Suppressor macrophage treated with lipopolysaccharide for 1 hour (primary cell): Measurements from ENCODE around the gene POC1B.

Experiments
- DNase-seq, 3 donors: peaks; one replicate each; pipeline ENCODE4 v3.0.0-alpha.2; 2020 to 2022

POC1B gene

DNA sequence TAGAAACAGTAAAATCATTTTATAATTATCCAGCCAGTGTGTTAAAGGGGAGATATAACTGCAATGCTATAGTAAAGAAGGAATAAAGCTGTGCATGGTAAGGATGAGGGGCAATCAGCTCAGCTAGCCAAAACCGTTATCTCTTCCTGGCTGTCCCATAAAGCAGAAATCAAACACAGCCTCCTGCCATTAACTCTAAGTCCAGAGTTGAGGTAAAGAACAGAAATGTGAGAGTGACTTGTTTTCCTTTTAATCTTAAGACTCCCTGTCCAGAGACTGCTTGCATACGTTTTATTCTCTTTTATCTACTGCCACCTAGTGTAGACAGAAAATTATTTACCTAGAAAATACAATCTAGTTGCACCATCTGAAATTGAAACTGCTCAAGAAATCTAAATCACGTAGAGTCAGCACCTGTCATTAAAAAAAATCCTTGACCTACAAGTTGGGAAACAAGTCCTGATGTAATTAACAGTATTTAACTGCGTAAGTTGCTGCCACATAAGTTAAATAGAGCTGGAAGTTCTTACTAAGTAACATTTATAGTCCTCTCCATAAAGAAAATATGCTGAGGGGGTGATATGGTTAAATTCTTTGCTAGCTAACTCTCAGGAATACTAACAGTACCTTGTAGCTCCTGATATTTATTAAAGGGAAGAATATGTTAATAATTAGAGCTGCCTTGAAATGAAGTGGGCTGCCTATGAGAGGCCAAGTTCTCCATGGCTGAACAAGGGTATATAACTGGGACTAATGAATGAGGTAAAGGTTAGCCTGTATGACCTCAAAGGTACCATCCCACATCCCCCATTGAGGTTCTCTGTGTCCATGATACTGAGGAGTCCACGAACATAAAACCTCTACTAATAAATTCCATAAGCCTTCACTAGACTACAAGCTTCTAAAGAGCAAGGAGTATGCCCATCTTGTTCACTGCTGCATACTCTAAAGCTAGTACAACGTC, 63.9 kb downstream of the POC1B start:
- peak; percentile 60 to 91 (median 90) for DNase-seq

DNA sequence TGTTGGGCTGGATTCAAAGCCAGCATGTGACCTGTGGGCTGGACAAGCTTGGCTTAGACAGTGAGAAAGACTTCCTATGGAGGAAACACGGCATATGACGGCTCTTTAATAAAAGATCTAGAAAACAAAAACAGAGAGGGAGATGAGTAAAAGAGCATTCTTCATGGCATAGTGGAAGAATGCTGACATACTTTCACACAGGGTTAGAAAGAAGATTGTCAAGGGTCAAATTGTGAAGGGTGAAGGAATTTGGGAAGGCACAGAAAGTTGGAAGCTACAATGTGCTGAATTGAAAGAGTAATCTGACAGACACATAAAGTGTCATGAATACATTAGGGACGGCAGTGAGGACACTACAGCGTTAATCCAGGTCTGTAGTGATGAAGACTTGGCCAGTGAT, 64.7 kb downstream of the POC1B start:
- DNase-seq, result peak; percentile 27 to 45 (median 34)

DNA sequence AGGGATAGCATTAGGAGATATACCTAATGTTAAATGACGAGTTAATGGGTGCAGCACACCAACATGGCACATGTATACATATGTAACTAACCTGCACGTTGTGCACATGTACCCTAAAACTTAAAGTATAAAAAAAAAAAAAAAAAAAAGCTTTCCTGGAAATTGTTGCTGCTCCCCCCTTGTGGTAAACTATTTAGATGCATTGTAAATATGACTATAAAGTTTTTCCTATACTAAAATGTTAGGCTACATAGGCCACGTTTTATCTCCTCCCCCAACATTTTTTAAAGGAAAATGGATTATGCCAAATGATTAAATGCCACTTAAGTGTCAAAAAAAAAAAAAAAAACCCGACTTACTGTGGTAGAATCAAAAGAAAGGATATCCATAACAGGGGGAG, 66.6 kb downstream of the POC1B start:
- DNase-seq, result peak; percentile 26 to 60 (median 50)

GRCh38 chr12:89456565-89456964, 69.3 kb downstream of the POC1B start:
- no peak for DNase-seq

- no peak for DNase-seq
Measured at GRCh38 chr12:89454080-89454848, 71.6 kb downstream of the POC1B start.

DNA sequence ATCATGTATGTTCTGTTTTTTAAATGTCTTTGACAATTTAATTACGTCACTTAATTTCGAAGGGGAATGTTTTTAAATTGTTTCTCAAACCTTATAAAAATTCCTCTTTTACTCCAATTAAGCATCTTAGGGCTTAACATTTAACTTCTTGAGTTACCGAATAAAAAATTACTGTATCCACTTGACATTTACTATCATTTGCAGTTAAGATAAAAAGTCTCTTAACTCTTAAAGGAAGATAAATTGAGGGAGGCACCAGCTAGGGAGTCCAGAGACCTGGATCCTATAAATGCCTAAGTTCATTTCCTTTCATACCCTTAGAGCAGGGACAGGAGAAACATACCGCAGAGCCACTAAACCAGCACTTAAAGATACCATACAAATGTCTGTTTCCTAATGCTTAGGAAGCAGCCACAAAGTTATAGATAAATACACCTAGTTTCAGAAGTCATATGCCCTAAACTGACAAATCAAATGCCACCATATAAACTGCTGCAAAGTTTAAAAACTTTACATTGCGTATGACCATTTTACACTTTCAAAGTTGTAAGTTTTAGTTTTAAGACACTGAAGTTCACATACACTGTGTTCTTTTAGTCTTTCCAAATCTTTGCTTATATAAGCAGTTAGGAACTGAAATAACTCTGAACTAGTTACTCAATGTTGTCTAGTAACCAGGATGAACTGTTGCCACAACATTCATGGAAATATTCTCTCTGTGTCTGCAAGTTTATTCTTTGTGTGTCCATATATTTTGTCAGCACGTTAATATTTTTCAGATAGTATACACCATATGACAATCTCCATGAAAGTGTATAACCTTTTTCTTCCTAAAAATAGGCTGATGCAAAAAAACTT, 72.5 kb downstream of the POC1B start:
- DNase-seq, result peak in 2 of 3 donors; percentile 41 to 64

DNA sequence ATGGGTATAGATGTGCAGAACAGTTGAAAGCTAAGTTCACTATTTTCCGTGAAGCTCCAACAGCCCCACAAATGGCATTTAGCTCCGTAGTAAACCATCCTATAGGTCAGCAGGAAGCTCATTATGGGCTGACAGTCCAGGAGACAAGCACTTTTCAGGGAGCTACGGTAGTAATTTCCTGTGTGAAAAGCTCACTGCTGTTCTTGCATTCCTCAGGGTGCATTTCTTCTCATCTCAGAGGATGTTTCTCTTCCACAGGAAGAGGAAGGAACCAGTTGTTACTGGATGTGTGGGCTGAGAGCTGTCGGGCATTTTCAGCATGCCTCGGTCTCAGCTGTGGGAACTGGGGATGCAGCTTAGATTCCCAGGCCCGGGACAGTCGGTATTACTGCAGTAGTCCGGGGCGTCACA, 74.0 kb downstream of the POC1B start:
- peak; percentile 61 to 64 (median 63) for DNase-seq

- no peak for DNase-seq
Measured at GRCh38 chr12:89450907-89451306, 74.9 kb downstream of the POC1B start.

GRCh38 chr12:89448951-89449371, 76.9 kb downstream of the POC1B start:
- DNase-seq, result no peak

GRCh38 chr12:89448526-89448925, 77.3 kb downstream of the POC1B start:
- DNase-seq, result no peak

DNA sequence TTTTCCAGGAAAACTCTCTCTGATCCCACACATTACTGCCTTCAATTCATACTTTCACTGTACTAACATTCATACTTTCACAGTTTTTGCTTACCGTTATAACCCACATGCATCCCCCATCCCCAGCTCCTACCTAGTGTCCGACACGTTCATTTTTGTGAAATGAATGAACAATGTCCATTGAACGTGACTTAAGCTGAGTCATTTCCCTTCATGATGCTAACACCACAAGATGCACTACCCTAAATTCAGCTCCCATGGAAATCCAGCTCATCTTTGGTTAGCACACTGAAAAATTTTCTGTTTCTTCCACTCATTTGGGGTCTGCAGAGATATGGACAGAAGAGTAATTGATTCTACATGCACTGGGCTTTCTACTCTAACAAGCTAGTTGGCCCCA, 85.9 kb downstream of the POC1B start:
- peak; percentile 59 to 78 (median 74) for DNase-seq

DNA sequence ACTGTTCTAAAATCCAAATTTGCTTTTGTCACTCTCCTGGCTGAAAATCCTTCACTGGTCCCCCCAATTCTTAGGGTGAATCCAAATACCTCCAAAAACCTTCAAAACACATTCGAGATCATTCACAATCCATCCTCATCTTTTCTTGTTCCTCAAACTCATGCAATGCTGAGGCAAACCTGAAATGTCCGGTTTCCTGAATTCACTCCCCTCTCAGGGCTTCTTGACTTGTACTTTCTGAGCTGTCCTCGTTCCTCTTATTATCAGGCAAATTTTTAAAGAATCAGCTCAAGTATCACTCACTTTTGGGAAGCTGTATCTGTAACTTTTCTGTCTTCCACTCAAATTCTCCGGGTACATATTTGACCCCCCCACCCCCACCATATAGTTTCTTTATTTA, 88.6 kb downstream of the POC1B start:
- peak; percentile 41 to 73 (median 61) for DNase-seq

DNA sequence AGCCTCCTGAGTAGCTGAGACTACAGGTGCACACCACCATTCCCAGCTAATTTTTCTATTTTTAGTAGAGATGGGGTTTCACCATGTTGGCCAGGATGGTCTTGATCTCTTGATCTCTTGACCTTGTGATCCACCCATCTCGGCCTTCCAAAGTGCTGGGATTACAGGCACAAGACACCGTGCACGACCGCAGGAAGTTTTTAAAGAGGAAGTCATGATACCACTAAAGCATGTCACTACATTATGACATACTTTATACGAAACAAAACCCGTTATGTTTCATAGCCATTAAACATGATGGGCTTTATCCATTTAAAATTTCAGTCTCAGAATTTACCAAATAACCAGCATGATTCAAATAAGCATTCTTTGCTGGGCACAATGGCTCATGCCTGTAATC, 89.8 kb downstream of the POC1B start:
- DNase-seq, result peak; percentile 35 to 60 (median 50)

- DNase-seq, result peak; percentile 80 to 95 (median 93)
Measured at GRCh38 chr12:89433634-89434033, 92.2 kb downstream of the POC1B start.

DNA sequence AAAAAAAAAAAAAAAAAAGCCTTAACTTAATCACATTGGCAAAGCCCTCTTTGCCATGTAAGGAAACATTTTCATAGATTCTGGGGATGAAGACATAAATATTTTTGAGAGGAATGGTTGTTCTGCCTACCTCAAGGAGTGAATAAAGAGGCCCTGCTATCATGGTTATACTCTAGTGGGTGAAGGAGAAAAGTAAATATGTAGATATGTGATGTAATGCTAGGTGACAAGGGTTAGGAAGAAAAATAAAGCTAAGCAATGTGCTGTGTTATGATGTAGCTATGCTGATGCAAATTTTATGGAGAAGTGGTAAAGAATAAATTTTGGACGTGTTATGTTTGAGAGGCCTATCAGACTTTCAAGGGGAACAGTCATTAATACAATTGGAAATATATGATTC, 93.5 kb downstream of the POC1B start:
- peak in 1 of 3 donors; percentile 16 for DNase-seq

- DNase-seq, result peak in 1 of 3 donors; percentile 16
Measured at GRCh38 chr12:89429528-89429927, 96.3 kb downstream of the POC1B start.

- peak; percentile 43 to 79 (median 77) for DNase-seq
Measured at GRCh38 chr12:89427508-89428156, 98.2 kb downstream of the POC1B start.

- peak in 1 of 3 donors; percentile 3 for DNase-seq
Measured at GRCh38 chr12:89424846-89425245, 101.0 kb downstream of the POC1B start.

DNA sequence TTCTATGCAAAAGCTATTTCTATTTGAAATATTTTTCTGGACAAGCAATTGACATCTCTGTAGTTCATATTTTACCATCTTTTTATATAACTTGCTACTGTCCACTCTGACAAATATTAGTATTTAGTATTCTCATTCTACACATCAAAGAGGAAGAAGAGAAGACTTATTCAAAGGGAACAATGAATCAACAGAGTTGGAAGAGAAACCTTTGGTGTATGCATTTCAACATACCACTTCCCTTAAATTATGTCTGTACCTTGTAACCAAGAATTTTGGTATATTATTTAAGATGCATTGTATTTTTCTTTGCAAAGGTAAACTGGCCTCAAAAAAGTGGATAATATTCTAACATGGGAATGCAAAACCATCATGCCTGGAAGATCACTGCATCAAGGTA, 101.5 kb downstream of the POC1B start:
- DNase-seq, result peak in 2 of 3 donors; percentile 58 to 71

- no peak for DNase-seq
Measured at GRCh38 chr12:89421092-89421835, 104.6 kb downstream of the POC1B start.

- DNase-seq, result peak; percentile 85 to 87 (median 85)
Measured at GRCh38 chr12:89418228-89418910, 107.5 kb downstream of the POC1B start.
